HG02759 (cell line): ENCODE measurements around the gene NEO1.

ENCODE experiments used
- ATAC-seq: cut with Tn5 transposase; IDR thresholded peaks from one replicate; pipeline ENCODE4 v1.9.1; 2021; ENCODE audit warnings: mild to moderate bottlenecking, moderate library complexity; ENCODE audit not compliant: unreplicated experiment

The NEO1 gene

GRCh38 chr15:73325191-73325861 is 273.1 kb downstream of the NEO1 start:
- no peak for ATAC-seq

- no peak for ATAC-seq
These were observed 273.9 kb downstream of the NEO1 start for GRCh38 chr15:73326157-73326556.

GRCh38 chr15:73328149-73328820 is 276.0 kb downstream of the NEO1 start:
- no peak for ATAC-seq

GRCh38 chr15:73328981-73329380 is 276.7 kb downstream of the NEO1 start:
- ATAC-seq, result no peak

GRCh38 chr15:73329501-73330200 is 277.4 kb downstream of the NEO1 start:
- ATAC-seq, result no peak

- no peak for ATAC-seq
These were observed 278.2 kb downstream of the NEO1 start for GRCh38 chr15:73330206-73331051.

- no peak for ATAC-seq
These were observed 279.2 kb downstream of the NEO1 start for GRCh38 chr15:73331501-73331900.

- no peak for ATAC-seq
These were observed 280.0 kb downstream of the NEO1 start for GRCh38 chr15:73331991-73332925.

- no peak for ATAC-seq
These were observed 280.7 kb downstream of the NEO1 start for GRCh38 chr15:73333001-73333400.

GRCh38 chr15:73334086-73334485 is 281.8 kb downstream of the NEO1 start:
- no peak for ATAC-seq

GRCh38 chr15:73335026-73335425 is 282.8 kb downstream of the NEO1 start:
- ATAC-seq, result no peak

- ATAC-seq, result no peak
These were observed 283.2 kb downstream of the NEO1 start for GRCh38 chr15:73335471-73335870.

GRCh38 chr15:73336756-73337155 is 284.5 kb downstream of the NEO1 start:
- no peak for ATAC-seq

- no peak for ATAC-seq
These were observed 284.9 kb downstream of the NEO1 start for GRCh38 chr15:73337187-73337586.

- ATAC-seq, result no peak
These were observed 285.8 kb downstream of the NEO1 start for GRCh38 chr15:73338058-73338457.

GRCh38 chr15:73338606-73339374 is 286.5 kb downstream of the NEO1 start:
- ATAC-seq, result no peak

- ATAC-seq, result no peak
These were observed 288.4 kb downstream of the NEO1 start for GRCh38 chr15:73340502-73341192.

- ATAC-seq, result no peak
These were observed 289.8 kb downstream of the NEO1 start for GRCh38 chr15:73341886-73342600.
